ENCODE data around the gene KDM1A. TPM values are rescaled to one million over a fixed set of nuclear protein-coding genes. Genes with fewer than 3 reads are reported as not detected.

The KDM1A gene
- total RNA-seq, 1 donor from 2014 or later: 89.9 TPM

GRCh38 chr1:23020706-23021405, 1.6 kb downstream of the KDM1A start:
- H3K9me3 Mint-ChIP-seq (ENCODE audit: low read depth): peaks cover 17% of the 10 kb centered on the region
- no peak for DNase-seq (ENCODE audit: low spot score)
- peak overlapping the region; percentile 95 for H3K4me3 Mint-ChIP-seq (ENCODE audit: unreplicated experiment)
- peak overlapping the region; percentile 96 for H3K27ac Mint-ChIP-seq (ENCODE audit: unreplicated experiment)
- H3K4me1 Mint-ChIP-seq (ENCODE audit: low read depth): peaks cover 45% of the 10 kb centered on the region
- TF ChIP-seq CTCF (IDR thresholded peaks at IDR 0.05): no peak
- H3K36me3 Mint-ChIP-seq (ENCODE audit: low read depth): peaks cover 4% of the 10 kb centered on the region
- H3K27me3 Mint-ChIP-seq (ENCODE audit: low read depth): no peaks in the 10 kb centered on the region

GRCh38 chr1:23021834-23022233, 2.6 kb downstream of the KDM1A start:
- H3K9me3 Mint-ChIP-seq (ENCODE audit: low read depth): peaks cover 17% of the 10 kb centered on the region
- peak overlapping the region; percentile 96 for H3K27ac Mint-ChIP-seq (ENCODE audit: unreplicated experiment)
- peak overlapping the region; percentile 95 for H3K4me3 Mint-ChIP-seq (ENCODE audit: unreplicated experiment)

GRCh38 chr1:23023174-23023845, 4.0 kb downstream of the KDM1A start:
- Mint-ChIP-seq H3K27me3 (ENCODE audit: low read depth) (no peaks in the 10 kb centered on the region), H3K9me3 (ENCODE audit: low read depth) (peaks cover 17% of the 10 kb centered on the region), H3K36me3 (ENCODE audit: low read depth) (peaks cover 4% of the 10 kb centered on the region), H3K27ac (ENCODE audit: unreplicated experiment) (no peak overlapping the region), H3K4me3 (ENCODE audit: unreplicated experiment) (no peak overlapping the region), H3K4me1 (ENCODE audit: low read depth) (peaks cover 55% of the 10 kb centered on the region)
- TF ChIP-seq CTCF (IDR thresholded peaks at IDR 0.05): no peak
- no peak for DNase-seq (ENCODE audit: low spot score)

More at GRCh38 chr1:23021834-23022233, 2.6 kb downstream of the KDM1A start:
- no peaks in the 10 kb centered on the region for H3K27me3 Mint-ChIP-seq (ENCODE audit: low read depth)
- peaks cover 51% of the 10 kb centered on the region for H3K4me1 Mint-ChIP-seq (ENCODE audit: low read depth)
- peaks cover 4% of the 10 kb centered on the region for H3K36me3 Mint-ChIP-seq (ENCODE audit: low read depth)
- no peak for TF ChIP-seq CTCF (IDR thresholded peaks at IDR 0.05)
- no peak for DNase-seq (ENCODE audit: low spot score)

- Mint-ChIP-seq H3K36me3 (ENCODE audit: low read depth) (peaks cover 4% of the 10 kb centered on the region), H3K4me3 (ENCODE audit: unreplicated experiment) (no peak overlapping the region), H3K9me3 (ENCODE audit: low read depth) (peaks cover 17% of the 10 kb centered on the region), H3K27ac (ENCODE audit: unreplicated experiment) (no peak overlapping the region), H3K27me3 (ENCODE audit: low read depth) (no peaks in the 10 kb centered on the region), H3K4me1 (ENCODE audit: low read depth) (peaks cover 48% of the 10 kb centered on the region)
- no peak for DNase-seq (ENCODE audit: low spot score)
- TF ChIP-seq CTCF (IDR thresholded peaks at IDR 0.05): no peak
Observed at GRCh38 chr1:23026568-23026967, 7.3 kb downstream of the KDM1A start.

GRCh38 chr1:23027352-23027907, 8.2 kb downstream of the KDM1A start:
- Mint-ChIP-seq H3K36me3 (ENCODE audit: low read depth) (peaks cover 4% of the 10 kb centered on the region), H3K9me3 (ENCODE audit: low read depth) (peaks cover 13% of the 10 kb centered on the region), H3K27me3 (ENCODE audit: low read depth) (no peaks in the 10 kb centered on the region), H3K27ac (ENCODE audit: unreplicated experiment) (no peak overlapping the region), H3K4me1 (ENCODE audit: low read depth) (peaks cover 44% of the 10 kb centered on the region), H3K4me3 (ENCODE audit: unreplicated experiment) (no peak overlapping the region)
- DNase-seq (ENCODE audit: low spot score): no peak
- no peak for TF ChIP-seq CTCF (IDR thresholded peaks at IDR 0.05)
